ENCODE measurements around the gene JAG1.

The JAG1 gene

GRCh38 chr20:10641893-10642292 is 31.9 kb downstream of the JAG1 start:
- DNase-seq (ENCODE audit: low read depth, low spot score), result no peak
- TF ChIP-seq CTCF (IDR thresholded peaks at IDR 0.05; ENCODE audit: insufficient read depth, low read length, missing control alignments), result no peak
- H3K4me3 ChIP-seq (ENCODE audit: low read depth, low read length), result no peak overlapping the region
- ChIA-PET CTCF (no interaction called here), POLR2A (no interaction called here)

GRCh38 chr20:10641467-10641866 is 32.3 kb downstream of the JAG1 start:
- no peak overlapping the region for H3K4me3 ChIP-seq (ENCODE audit: low read depth, low read length)
- CTCF ChIA-PET, result interaction anchor here (1.4 to 1.7 kb wide), 2 partner anchors 9 to 664 kb away, joined by 3 to 5 read pairs; no protein-coding TSS in a partner anchor
- DNase-seq (ENCODE audit: low read depth, low spot score), result no peak
- no peak for TF ChIP-seq CTCF (IDR thresholded peaks at IDR 0.05; ENCODE audit: insufficient read depth, low read length, missing control alignments)
- POLR2A ChIA-PET, result no interaction called here

- no peak overlapping the region for H3K4me3 ChIP-seq (ENCODE audit: low read depth, low read length)
- no peak for DNase-seq (ENCODE audit: low read depth, low spot score)
- no peak for TF ChIP-seq CTCF (IDR thresholded peaks at IDR 0.05; ENCODE audit: insufficient read depth, low read length, missing control alignments)
- ChIA-PET CTCF (interaction anchor here (1.2 to 1.7 kb wide), 3 partner anchors 9 to 663 kb away, joined by 3 to 5 read pairs (median 3); no protein-coding TSS in a partner anchor), POLR2A (no interaction called here)
Observed at GRCh38 chr20:10640897-10641296, 32.9 kb downstream of the JAG1 start.

- no peak for TF ChIP-seq CTCF (IDR thresholded peaks at IDR 0.05; ENCODE audit: insufficient read depth, low read length, missing control alignments)
- POLR2A ChIA-PET, result no interaction called here
- no peak for DNase-seq (ENCODE audit: low read depth, low spot score)
- CTCF ChIA-PET, result interaction anchor here (1.2 to 1.7 kb wide), 4 partner anchors 8 to 662 kb away, joined by 3 to 5 read pairs (median 3); no protein-coding TSS in a partner anchor
- no peak overlapping the region for H3K4me3 ChIP-seq (ENCODE audit: low read depth, low read length)
Observed at GRCh38 chr20:10639737-10640556, 33.9 kb downstream of the JAG1 start.

GRCh38 chr20:10639077-10639736 is 34.6 kb downstream of the JAG1 start:
- POLR2A ChIA-PET, result no interaction called here
- CTCF ChIA-PET, result interaction anchor here (1.1 to 1.2 kb wide), 2 partner anchors 83 to 87 kb away, joined by 3 read pairs; no protein-coding TSS in a partner anchor
- H3K4me3 ChIP-seq (ENCODE audit: low read depth, low read length), result no peak overlapping the region
- DNase-seq (ENCODE audit: low read depth, low spot score), result no peak
- TF ChIP-seq CTCF (IDR thresholded peaks at IDR 0.05; ENCODE audit: insufficient read depth, low read length, missing control alignments), result no peak

GRCh38 chr20:10637563-10637962 is 36.2 kb downstream of the JAG1 start:
- TF ChIP-seq CTCF (IDR thresholded peaks at IDR 0.05; ENCODE audit: insufficient read depth, low read length, missing control alignments), result no peak

More at GRCh38 chr20:10637563-10637962, 36.2 kb downstream of the JAG1 start:
- POLR2A ChIA-PET, result no interaction called here
- DNase-seq (ENCODE audit: low read depth, low spot score), result no peak
- CTCF ChIA-PET, result interaction anchor here (0.6 to 1.5 kb wide), 2 partner anchors 14 to 171 kb away, joined by 3 to 4 read pairs; no protein-coding TSS in a partner anchor
- H3K4me3 ChIP-seq (ENCODE audit: low read depth, low read length), result no peak overlapping the region

All from AG04449 (cell line).